ENCODE measurements around the gene CBX8. TPM values are rescaled to one million over a fixed set of nuclear protein-coding genes. Genes with fewer than 3 reads are reported as not detected.

CBX8 gene
- 5.3 TPM for total RNA-seq
- long read RNA-seq, partial matches to known transcripts: 0 of 4 reads
- long read RNA-seq, other reads (novel, unspliced or antisense): 3 of 4 reads

DNA sequence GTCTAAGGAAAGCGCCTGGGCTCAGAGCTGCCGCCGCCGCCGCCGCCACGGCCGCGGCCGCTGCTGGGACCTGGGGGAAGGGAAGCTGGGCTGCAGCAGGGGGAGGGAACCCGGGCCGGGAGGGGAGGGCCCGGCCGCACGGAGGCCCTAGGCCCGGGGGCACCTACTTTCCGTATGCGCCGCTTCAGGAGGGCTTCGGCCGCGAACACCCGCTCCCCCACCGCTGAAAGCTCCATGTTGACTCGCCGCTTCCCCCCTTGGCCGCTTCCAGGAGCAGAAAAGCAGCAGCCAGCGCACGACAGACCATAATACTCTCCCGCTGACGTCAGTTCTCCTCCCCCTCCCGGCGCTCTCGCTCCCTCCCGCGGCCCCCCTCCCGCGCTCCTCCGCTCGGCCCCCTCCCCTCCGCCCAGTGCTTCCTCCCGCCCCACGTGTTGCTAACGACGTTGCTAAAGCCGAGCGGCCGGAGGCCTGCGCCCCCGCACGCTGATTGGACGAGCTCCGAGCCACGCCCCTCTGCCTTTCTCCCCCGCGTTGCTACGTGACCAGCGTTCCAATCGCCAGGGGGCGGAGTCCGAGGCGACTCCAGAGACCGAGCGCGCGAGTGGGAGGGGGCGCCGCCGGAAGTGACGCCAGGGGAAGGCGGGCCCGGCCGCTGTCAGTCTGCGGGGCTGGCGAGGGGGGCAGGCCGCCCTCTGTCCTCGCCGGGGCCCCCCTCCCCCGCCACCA, at the start of gene CBX8:
CBX8 (minus strand) TSS at position 315 of the 729 bp plus-strand sequence; CDS start at position 236, 79 bp downstream.
- DNase-seq (ENCODE audit: missing footprints) (peak; percentile 100), ATAC-seq (peak; percentile 98)
- intact Hi-C loops (cut with DNase I): loop anchor here (2.0 to 10.0 kb wide), 2 partner anchors 42 to 118 kb away; partner anchors contain the start of gene CBX4

GRCh38 chr17:79845601-79845949, 48.7 kb upstream of the CBX8 start:
- intact Hi-C loops (cut with DNase I): loop anchor here (10.0 kb wide), 1 partner anchor 101 kb away; no protein-coding TSS in a partner anchor
- ATAC-seq (peak; percentile 46), DNase-seq (ENCODE audit: missing footprints) (no peak)

GRCh38 chr17:79844869-79845600, 48.2 kb upstream of the CBX8 start:
- DNase-seq (ENCODE audit: missing footprints) (no peak), ATAC-seq (peak; percentile 76)
- intact Hi-C loops (cut with DNase I): loop anchor here (5.0 to 10.0 kb wide), 2 partner anchors 72 to 100 kb away; no protein-coding TSS in a partner anchor

- peak; percentile 88 for DNase-seq (ENCODE audit: missing footprints)
- intact Hi-C loops (cut with DNase I): loop anchor here (5.0 to 10.0 kb wide), 2 partner anchors 73 to 99 kb away; no protein-coding TSS in a partner anchor
- peak; percentile 68 for ATAC-seq
Observed at GRCh38 chr17:79843816-79844800, 47.2 kb upstream of the CBX8 start.

DNA sequence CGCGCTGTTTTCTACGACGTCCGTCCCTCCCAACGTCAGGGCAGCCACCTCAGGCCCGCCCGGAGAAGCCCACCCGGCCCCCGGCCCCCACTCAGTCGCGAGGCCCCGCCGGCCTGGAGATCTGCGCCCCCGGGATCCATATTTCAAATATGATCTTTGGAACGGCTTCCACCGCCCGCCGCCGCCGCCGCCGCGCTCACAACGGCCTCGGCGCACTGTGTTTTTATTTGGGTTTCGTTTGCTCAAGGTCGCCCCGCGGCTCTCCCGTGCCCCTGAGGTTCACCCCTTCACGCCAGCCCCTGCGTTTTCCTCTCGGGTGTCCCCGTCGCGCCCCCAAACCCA, 46.6 kb upstream of the CBX8 start:
- intact Hi-C loops (cut with DNase I): loop anchor here (5.0 to 10.0 kb wide), 2 partner anchors 74 to 99 kb away; no protein-coding TSS in a partner anchor
- DNase-seq (ENCODE audit: missing footprints) (no peak), ATAC-seq (no peak)

DNA sequence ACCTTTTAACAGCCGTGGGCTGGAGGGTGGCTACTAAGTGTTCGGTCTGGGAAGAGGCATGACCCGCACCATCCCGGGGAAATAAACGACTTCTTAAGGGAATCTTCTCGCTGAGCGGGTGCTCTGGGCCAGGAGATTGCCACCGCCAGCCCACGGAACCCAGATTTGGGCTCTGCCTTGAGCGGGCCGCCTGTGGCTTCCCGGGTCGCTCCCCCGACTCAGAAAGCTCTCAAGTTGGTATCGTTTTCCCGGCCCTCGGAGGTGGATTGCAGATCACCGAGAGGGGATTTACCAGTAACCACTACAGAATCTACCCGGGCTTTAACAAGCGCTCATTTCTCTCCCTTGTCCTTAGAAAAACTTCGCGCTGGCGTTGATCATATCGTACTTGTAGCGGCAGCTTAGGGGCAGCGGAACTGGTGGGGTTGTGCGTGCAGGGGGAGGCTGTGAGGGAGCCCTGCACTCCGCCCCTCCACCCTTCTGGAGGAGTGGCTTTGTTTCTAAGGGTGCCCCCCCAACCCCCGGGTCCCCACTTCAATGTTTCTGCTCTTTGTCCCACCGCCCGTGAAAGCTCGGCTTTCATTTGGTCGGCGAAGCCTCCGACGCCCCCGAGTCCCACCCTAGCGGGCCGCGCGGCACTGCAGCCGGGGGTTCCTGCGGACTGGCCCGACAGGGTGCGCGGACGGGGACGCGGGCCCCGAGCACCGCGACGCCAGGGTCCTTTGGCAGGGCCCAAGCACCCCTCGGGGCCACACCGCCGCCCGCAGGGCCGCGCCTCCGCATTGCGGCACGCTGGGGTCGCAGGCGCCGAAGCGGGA, 46.0 kb upstream of the CBX8 start:
- DNase-seq (ENCODE audit: missing footprints): no peak
- no peak for ATAC-seq
- intact Hi-C loops (cut with DNase I): loop anchor here (5.0 to 10.0 kb wide), 2 partner anchors 74 to 98 kb away; no protein-coding TSS in a partner anchor

DNA sequence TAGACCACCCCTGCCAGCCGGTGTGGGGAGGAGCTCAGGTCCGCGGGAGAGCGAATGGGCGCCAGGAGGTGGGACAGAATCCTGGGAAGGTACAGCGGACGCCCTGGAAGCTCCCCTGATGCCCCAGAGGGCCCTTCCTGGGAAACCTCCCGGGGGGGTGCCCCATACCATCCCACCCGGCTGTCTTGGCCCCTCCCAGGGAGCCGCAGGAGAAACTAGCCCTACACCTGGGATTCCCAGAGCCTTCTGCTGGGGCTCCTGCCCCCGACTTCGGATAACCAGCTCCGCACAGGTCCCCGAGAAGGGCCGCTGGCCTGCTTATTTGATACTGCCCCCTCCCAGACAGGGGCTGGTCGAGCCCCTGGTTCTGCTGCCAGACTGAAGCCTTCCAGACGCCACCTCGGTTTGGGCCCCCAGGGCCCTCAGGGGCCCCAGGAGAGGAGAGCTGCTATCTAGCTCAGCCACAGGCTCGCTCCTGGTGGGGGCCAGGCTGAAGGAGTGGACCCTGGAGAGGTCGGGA, 45.3 kb upstream of the CBX8 start:
- ATAC-seq (no peak), DNase-seq (ENCODE audit: missing footprints) (no peak)
- intact Hi-C loops (cut with DNase I): loop anchor here (5.0 to 10.0 kb wide), 2 partner anchors 75 to 97 kb away; no protein-coding TSS in a partner anchor

- intact Hi-C loops (cut with DNase I): loop anchor here (5.0 to 10.0 kb wide), 2 partner anchors 76 to 97 kb away; no protein-coding TSS in a partner anchor
Observed at GRCh38 chr17:79841369-79842135, 44.7 kb upstream of the CBX8 start.

GRCh38 chr17:79840989-79841286, 44.1 kb upstream of the CBX8 start:
- no peak for ATAC-seq
- intact Hi-C loops (cut with DNase I): loop anchor here (5.0 to 10.0 kb wide), 2 partner anchors 76 to 96 kb away; no protein-coding TSS in a partner anchor

More at GRCh38 chr17:79841369-79842135, 44.7 kb upstream of the CBX8 start:
- DNase-seq (ENCODE audit: missing footprints): no peak
- ATAC-seq: no peak

GRCh38 chr17:79840269-79840988, 43.6 kb upstream of the CBX8 start:
- intact Hi-C loops (cut with DNase I): loop anchor here (5.0 to 10.0 kb wide), 2 partner anchors 77 to 96 kb away; no protein-coding TSS in a partner anchor
- peak; percentile 88 for DNase-seq (ENCODE audit: missing footprints)
- no peak for ATAC-seq

More at GRCh38 chr17:79840989-79841286, 44.1 kb upstream of the CBX8 start:
- DNase-seq (ENCODE audit: missing footprints): no peak

- peak; percentile 98 for DNase-seq (ENCODE audit: missing footprints)
- peak; percentile 84 for ATAC-seq
- intact Hi-C loops (cut with DNase I): loop anchor here (2.0 to 10.0 kb wide), 5 partner anchors 29 to 151 kb away; partner anchors contain the start of gene CBX8
Observed at GRCh38 chr17:79839356-79840268, 42.7 kb upstream of the CBX8 start, which contains the start of gene CBX4. CBX4 (minus strand) TSS chr17:79839440; CDS start chr17:79839251, 189 bp downstream.

DNA sequence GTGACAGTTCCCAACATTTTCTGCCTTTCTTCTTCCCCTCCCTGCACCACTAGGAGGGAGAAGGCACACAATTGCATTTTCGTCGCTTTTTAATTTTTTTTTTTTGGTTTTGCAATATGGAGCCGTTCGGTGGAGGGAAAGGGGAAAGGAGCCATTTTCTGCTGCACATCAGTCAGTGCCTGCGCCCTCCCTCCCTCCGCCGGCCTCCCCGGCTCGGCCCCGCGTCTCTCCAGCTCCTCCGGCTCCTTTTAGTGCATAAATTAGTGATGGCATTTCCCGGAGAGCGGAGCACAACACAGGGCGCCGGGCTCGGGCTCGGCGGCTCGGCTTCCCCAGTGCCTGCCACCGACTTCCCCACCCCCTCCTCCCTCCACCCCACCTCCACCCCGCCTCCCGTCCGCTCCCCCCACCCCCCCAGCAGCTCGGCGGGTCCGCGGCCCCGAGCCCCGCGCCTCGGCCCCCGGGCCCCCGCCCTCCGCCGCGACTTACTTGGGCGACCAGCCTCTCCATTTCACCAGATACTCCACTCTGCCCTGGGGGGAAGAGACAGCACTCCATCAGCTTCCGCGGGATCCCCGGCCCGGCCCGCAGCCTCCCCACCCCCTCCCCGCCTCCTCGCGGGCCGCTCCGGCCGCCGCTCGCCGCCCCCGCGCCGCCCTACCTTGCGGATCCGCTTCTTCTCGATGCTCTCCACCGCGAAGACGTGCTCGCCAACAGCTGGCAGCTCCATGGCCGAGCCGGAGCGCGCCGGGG, 41.8 kb upstream of the CBX8 start:
- ATAC-seq (no peak), DNase-seq (ENCODE audit: missing footprints) (no peak)
- intact Hi-C loops (cut with DNase I): loop anchor here (2.0 kb wide), 3 partner anchors 28 to 152 kb away; partner anchors contain the start of gene CBX8

GRCh38 chr17:79837888-79838521, 41.1 kb upstream of the CBX8 start:
- DNase-seq (ENCODE audit: missing footprints) (no peak), ATAC-seq (no peak)
- intact Hi-C loops (cut with DNase I): loop anchor here (2.0 kb wide), 3 partner anchors 27 to 153 kb away; partner anchors contain the start of gene CBX8

All from Right ventricle myocardium inferior (tissue), 1 donor.